AG08395 (cell line): ENCODE results near the gene POU4F1.

ENCODE experiments used
- DNase-seq: peaks from one replicate; pipeline ENCODE4 v3.0.0; 2012; ENCODE audit warnings: mixed read lengths, low spot score

The POU4F1 gene

GRCh38 chr13:78606471-78607408, 3.4 kb upstream of the POU4F1 start:
- DNase-seq = no peak

GRCh38 chr13:78604782-78605611, 1.6 kb upstream of the POU4F1 start:
- DNase-seq = no peak

- DNase-seq = no peak
Measured at GRCh38 chr13:78602561-78603239, 652 bp downstream of the POU4F1 start.

- DNase-seq = no peak
Measured at GRCh38 chr13:78601874-78602560, 1.3 kb downstream of the POU4F1 start.

- no peak for DNase-seq
Measured at GRCh38 chr13:78601124-78601873, 2.1 kb downstream of the POU4F1 start.

GRCh38 chr13:78600280-78600883, 3.0 kb downstream of the POU4F1 start:
- DNase-seq = no peak

GRCh38 chr13:78599645-78600279, 3.6 kb downstream of the POU4F1 start:
- DNase-seq = no peak

GRCh38 chr13:78598966-78599644, 4.2 kb downstream of the POU4F1 start:
- no peak for DNase-seq

GRCh38 chr13:78598116-78598781, 5.1 kb downstream of the POU4F1 start:
- DNase-seq = no peak

- no peak for DNase-seq
Measured at GRCh38 chr13:78597602-78597932, 5.8 kb downstream of the POU4F1 start.

GRCh38 chr13:78596736-78597601, 6.4 kb downstream of the POU4F1 start:
- no peak for DNase-seq

GRCh38 chr13:78596399-78596735, 7.0 kb downstream of the POU4F1 start:
- no peak for DNase-seq

- no peak for DNase-seq
Measured at GRCh38 chr13:78595495-78596398, 7.6 kb downstream of the POU4F1 start.

GRCh38 chr13:78594456-78594975, 8.8 kb downstream of the POU4F1 start:
- DNase-seq = no peak

- no peak for DNase-seq
Measured at GRCh38 chr13:78593652-78594455, 9.5 kb downstream of the POU4F1 start.

- DNase-seq = no peak
Measured at GRCh38 chr13:78593129-78593528, 10.2 kb downstream of the POU4F1 start.
